ENCODE results near the gene GALNT2. TPM values are rescaled to one million over a fixed set of nuclear protein-coding genes. Genes with fewer than 3 reads are reported as not detected.

Gene GALNT2
- total and polyA plus RNA-seq, 10 of the 15 experiments (the other 5 are each of a cell fraction or from before 2014, with no cell fraction given) = 0.52 to 27.7 (median 16.3) TPM

DNA sequence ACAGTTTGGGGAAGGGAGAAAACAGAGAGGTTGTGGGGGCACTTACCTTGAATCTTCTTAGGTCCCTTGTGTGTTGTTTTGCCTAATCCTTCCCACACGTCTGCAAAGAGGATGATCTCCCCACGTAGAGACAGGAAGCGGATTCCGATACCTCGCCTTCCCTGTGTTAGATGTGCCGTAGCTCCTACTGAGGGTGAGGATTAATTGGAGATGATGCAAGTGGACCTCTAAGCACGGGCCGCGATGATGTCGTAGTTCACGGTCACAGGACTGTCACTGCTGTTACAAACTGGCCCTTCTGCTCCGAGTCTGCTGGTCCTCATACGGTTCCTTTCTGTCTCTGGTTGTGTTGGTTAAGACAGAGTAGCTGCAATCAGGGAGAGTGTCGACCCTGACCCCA is 27.7 kb downstream of the GALNT2 start (continued):
- TF ChIP-seq, protein P1, sequence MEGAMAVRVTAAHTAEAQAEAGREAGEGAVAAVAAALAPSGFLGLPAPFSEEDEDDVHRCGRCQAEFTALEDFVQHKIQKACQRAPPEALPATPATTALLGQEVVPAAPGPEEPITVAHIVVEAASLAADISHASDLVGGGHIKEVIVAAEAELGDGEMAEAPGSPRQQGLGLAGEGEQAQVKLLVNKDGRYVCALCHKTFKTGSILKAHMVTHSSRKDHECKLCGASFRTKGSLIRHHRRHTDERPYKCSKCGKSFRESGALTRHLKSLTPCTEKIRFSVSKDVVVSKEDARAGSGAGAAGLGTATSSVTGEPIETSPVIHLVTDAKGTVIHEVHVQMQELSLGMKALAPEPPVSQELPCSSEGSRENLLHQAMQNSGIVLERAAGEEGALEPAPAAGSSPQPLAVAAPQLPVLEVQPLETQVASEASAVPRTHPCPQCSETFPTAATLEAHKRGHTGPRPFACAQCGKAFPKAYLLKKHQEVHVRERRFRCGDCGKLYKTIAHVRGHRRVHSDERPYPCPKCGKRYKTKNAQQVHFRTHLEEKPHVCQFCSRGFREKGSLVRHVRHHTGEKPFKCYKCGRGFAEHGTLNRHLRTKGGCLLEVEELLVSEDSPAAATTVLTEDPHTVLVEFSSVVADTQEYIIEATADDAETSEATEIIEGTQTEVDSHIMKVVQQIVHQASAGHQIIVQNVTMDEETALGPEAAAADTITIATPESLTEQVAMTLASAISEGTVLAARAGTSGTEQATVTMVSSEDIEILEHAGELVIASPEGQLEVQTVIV (IDR thresholded peaks at IDR 0.05; ENCODE audit: borderline replicate concordance, partially characterized antibody) = no peak
- TF ChIP-seq SRF (IDR thresholded peaks at IDR 0.05; ENCODE audit: low read depth in 2 of 2, low read length in 2 of 2) (no peak), EP300 (IDR thresholded peaks at IDR 0.05; ENCODE audit: borderline replicate concordance in 1 of 2, control insufficient read depth in 1 of 2, low read depth in 2 of 2, low read length in 2 of 2) (no peak), FOXM1 (IDR thresholded peaks at IDR 0.05; ENCODE audit: low read depth, low read length) (no peak), CHD1 (IDR thresholded peaks at IDR 0.05; ENCODE audit: low read depth, low read length) (no peak)
- TF ChIP-seq, protein P2, sequence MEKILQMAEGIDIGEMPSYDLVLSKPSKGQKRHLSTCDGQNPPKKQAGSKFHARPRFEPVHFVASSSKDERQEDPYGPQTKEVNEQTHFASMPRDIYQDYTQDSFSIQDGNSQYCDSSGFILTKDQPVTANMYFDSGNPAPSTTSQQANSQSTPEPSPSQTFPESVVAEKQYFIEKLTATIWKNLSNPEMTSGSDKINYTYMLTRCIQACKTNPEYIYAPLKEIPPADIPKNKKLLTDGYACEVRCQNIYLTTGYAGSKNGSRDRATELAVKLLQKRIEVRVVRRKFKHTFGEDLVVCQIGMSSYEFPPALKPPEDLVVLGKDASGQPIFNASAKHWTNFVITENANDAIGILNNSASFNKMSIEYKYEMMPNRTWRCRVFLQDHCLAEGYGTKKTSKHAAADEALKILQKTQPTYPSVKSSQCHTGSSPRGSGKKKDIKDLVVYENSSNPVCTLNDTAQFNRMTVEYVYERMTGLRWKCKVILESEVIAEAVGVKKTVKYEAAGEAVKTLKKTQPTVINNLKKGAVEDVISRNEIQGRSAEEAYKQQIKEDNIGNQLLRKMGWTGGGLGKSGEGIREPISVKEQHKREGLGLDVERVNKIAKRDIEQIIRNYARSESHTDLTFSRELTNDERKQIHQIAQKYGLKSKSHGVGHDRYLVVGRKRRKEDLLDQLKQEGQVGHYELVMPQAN (conservative IDR thresholded peaks at IDR 0.05) = no peak

DNA sequence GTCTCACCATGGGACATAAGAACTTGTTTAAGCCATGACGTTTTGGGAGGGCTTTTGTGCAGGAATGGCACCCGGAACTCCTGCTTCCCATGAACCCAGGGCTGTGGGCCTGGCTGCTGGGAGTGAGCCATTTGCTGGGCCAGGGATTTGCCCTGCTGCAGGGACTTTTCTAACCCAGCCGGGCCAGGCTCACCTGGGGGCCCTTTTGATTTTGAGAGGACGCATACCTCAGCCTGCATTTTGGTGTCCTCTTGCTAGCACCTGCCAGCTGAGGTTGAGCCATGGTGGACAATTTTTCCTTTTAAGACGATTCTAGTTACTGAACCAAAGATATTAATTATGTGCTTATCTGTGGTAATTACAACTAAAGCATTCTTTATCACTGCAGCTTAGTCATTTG is 28.9 kb downstream of the GALNT2 start:
- ATAC-seq (no peak), DNase-seq (ENCODE audit: low read depth, low spot score) (no peak), FAIRE-seq (no peak)
- Histone ChIP-seq H3K9ac (ENCODE audit: control insufficient read depth, insufficient read depth, low read length) (no peak overlapping the region), H3K4me2 (ENCODE audit: control insufficient read depth, insufficient read depth) (no peak overlapping the region), H3K4me3 (no peak overlapping the region), H3K36me3 (ENCODE audit: control insufficient read depth in 2 of 2, insufficient read depth in 2 of 2, low read length in 1 of 2) (peaks cover 3 to 5% of the 10 kb centered on the region in 2 experiments; a peak in 2 of 4 replicates), H2AFZ (ENCODE audit: control insufficient read depth, low read depth, low read length) (no peak overlapping the region), H4K20me1 (ENCODE audit: control insufficient read depth, insufficient read depth) (no peaks in the 10 kb centered on the region), H3K79me2 (ENCODE audit: control insufficient read depth, insufficient read depth, low read length) (no peaks in the 10 kb centered on the region; the same call in none of the 2 replicates), H3K9me3 (replicated peaks; ENCODE audit: control insufficient read depth, insufficient read depth, low read length) (no peaks in the 10 kb centered on the region), H3K27me3 (replicated peaks in 1 of 2; ENCODE audit: control insufficient read depth in 2 of 2, insufficient read depth in 2 of 2, low read length in 1 of 2) (no peaks in the 10 kb centered on the region), H3K27ac (ENCODE audit: control insufficient read depth, insufficient read depth) (no peak overlapping the region), H3K4me1 (ENCODE audit: control insufficient read depth, insufficient read depth, low read length) (no peaks in the 10 kb centered on the region)
- ChIA-PET SMC1A (ENCODE audit: uncharacterized antibody, unreplicated experiment) (no interaction called here), CTCF (no interaction called here), POLR2A (no interaction called here), RAD21 (ENCODE audit: unreplicated experiment) (no interaction called here)
- 72% methylated on average over 5 of the region's 5 CpGs for WGBS (ENCODE audit: insufficient coverage, insufficient replicate concordance, low lambda C conversion rate, missing lambda C conversion rate)
- TF ChIP-seq, protein P3, sequence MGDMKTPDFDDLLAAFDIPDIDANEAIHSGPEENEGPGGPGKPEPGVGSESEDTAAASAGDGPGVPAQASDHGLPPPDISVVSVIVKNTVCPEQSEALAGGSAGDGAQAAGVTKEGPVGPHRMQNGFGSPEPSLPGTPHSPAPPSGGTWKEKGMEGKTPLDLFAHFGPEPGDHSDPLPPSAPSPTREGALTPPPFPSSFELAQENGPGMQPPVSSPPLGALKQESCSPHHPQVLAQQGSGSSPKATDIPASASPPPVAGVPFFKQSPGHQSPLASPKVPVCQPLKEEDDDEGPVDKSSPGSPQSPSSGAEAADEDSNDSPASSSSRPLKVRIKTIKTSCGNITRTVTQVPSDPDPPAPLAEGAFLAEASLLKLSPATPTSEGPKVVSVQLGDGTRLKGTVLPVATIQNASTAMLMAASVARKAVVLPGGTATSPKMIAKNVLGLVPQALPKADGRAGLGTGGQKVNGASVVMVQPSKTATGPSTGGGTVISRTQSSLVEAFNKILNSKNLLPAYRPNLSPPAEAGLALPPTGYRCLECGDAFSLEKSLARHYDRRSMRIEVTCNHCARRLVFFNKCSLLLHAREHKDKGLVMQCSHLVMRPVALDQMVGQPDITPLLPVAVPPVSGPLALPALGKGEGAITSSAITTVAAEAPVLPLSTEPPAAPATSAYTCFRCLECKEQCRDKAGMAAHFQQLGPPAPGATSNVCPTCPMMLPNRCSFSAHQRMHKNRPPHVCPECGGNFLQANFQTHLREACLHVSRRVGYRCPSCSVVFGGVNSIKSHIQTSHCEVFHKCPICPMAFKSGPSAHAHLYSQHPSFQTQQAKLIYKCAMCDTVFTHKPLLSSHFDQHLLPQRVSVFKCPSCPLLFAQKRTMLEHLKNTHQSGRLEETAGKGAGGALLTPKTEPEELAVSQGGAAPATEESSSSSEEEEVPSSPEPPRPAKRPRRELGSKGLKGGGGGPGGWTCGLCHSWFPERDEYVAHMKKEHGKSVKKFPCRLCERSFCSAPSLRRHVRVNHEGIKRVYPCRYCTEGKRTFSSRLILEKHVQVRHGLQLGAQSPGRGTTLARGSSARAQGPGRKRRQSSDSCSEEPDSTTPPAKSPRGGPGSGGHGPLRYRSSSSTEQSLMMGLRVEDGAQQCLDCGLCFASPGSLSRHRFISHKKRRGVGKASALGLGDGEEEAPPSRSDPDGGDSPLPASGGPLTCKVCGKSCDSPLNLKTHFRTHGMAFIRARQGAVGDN (IDR thresholded peaks at IDR 0.05) = no peak
- TF ChIP-seq POLR2AphosphoS2 (IDR thresholded peaks at IDR 0.05; ENCODE audit: low read depth, low read length) (no peak), SUZ12 (IDR thresholded peaks at IDR 0.05; ENCODE audit: unreplicated experiment) (no peak), ETV6 (conservative IDR thresholded peaks at IDR 0.05 in 1 of 2, IDR thresholded peaks at IDR 0.05 in 1 of 2; ENCODE audit: borderline replicate concordance in 1 of 2, low read depth in 1 of 2) (no peak)
- no TSS peak for BruUV-seq (replicated peaks)
- in situ Hi-C loops (cut with MboI) (no loop called here), intact Hi-C loops (cut with micrococcal nuclease; ENCODE audit: unreplicated experiment) (no loop called here)
